Measurements from ENCODE around the gene ADGRD2.

ADGRD2 gene

GRCh38 chr9:124456341-124457078 lies 6.3 kb downstream of the ADGRD2 start:
- no peak for DNase-seq (ENCODE audit: low read depth)

- no peak for DNase-seq (ENCODE audit: low read depth)
Observed at GRCh38 chr9:124457079-124457886, 7.0 kb downstream of the ADGRD2 start.

GRCh38 chr9:124457887-124458431 lies 7.7 kb downstream of the ADGRD2 start:
- no peak for DNase-seq (ENCODE audit: low read depth)

GRCh38 chr9:124458441-124458840 lies 8.2 kb downstream of the ADGRD2 start:
- DNase-seq (ENCODE audit: low read depth), result no peak

- no peak for DNase-seq (ENCODE audit: low read depth)
Observed at GRCh38 chr9:124462739-124463138, 12.5 kb downstream of the ADGRD2 start.

GRCh38 chr9:124465736-124466135 lies 15.5 kb downstream of the ADGRD2 start:
- no peak for DNase-seq (ENCODE audit: low read depth)

- DNase-seq (ENCODE audit: low read depth), result no peak
Observed at GRCh38 chr9:124467410-124468060, 17.3 kb downstream of the ADGRD2 start.

- DNase-seq (ENCODE audit: low read depth), result no peak
Observed at GRCh38 chr9:124468061-124468740, 17.9 kb downstream of the ADGRD2 start.

- no peak for DNase-seq (ENCODE audit: low read depth)
Observed at GRCh38 chr9:124469011-124469832, 19.0 kb downstream of the ADGRD2 start.

- no peak for DNase-seq (ENCODE audit: low read depth)
Observed at GRCh38 chr9:124470306-124470705, 20.1 kb downstream of the ADGRD2 start.

GRCh38 chr9:124470726-124471125 lies 20.5 kb downstream of the ADGRD2 start:
- DNase-seq (ENCODE audit: low read depth), result no peak

- DNase-seq (ENCODE audit: low read depth), result no peak
Observed at GRCh38 chr9:124471761-124472160, 21.5 kb downstream of the ADGRD2 start.

GRCh38 chr9:124472770-124473169 lies 22.5 kb downstream of the ADGRD2 start:
- DNase-seq (ENCODE audit: low read depth), result no peak

- no peak for DNase-seq (ENCODE audit: low read depth)
Observed at GRCh38 chr9:124473310-124473709, 23.1 kb downstream of the ADGRD2 start.

- no peak for DNase-seq (ENCODE audit: low read depth)
Observed at GRCh38 chr9:124474151-124474550, 23.9 kb downstream of the ADGRD2 start.

- DNase-seq (ENCODE audit: low read depth), result no peak
Observed at GRCh38 chr9:124475158-124475867, 25.1 kb downstream of the ADGRD2 start.

- DNase-seq (ENCODE audit: low read depth), result no peak
Observed at GRCh38 chr9:124475868-124476690, 25.8 kb downstream of the ADGRD2 start.

- DNase-seq (ENCODE audit: low read depth), result no peak
Observed at GRCh38 chr9:124477211-124477647, 27.0 kb downstream of the ADGRD2 start.

- DNase-seq (ENCODE audit: low read depth), result no peak
Observed at GRCh38 chr9:124477648-124478285, 27.5 kb downstream of the ADGRD2 start.
